ENCODE data around the gene EIF1B. TPM values are rescaled to one million over a fixed set of nuclear protein-coding genes. Genes with fewer than 3 reads are reported as not detected.
"Not testable (repeated sequence)": the region's sequence is repeated elsewhere in the genome, so short reads cannot be mapped to it uniquely, and the experiment has no call there.

Gene EIF1B
- 100 to 1,000 TPM in 1 of 8 experiments, 10 to 100 TPM in 7; 25.1 to 150 (median 63.5) TPM for total RNA-seq

GRCh38 chr3:40309418-40309924, at the start of gene EIF1B:
Gene EIF1B (plus strand): TSS chr3:40309707. CDS start chr3:40309942, 235 bp downstream.
- H3K4me3 ChIP-seq = peak within 1 kb of the TSS; percentile 77 to 96 (median 91)
- H3K27ac ChIP-seq = peak within 1 kb of the TSS; percentile 96 to 97
- peaks cover 6 to 10% of the 10 kb centered on the region in 2 donors for H3K4me1 ChIP-seq (replicated peaks in 1 of 2)
- WGBS, 10 experiments = 0 to 2% (median 0%) methylated on average over 5 to 25 of the region's 50 CpGs; no CpG with 5 or more reads in 4 of the 10 experiments
- in situ Hi-C loops (cut with MboI; ENCODE audit: low pct_unique_long_range_greater_than_20kb in 2 of 9, low sequenced_read_pairs in 9 of 9, unreplicated experiment in 9 of 9) = loop anchor here in 4 of 9 experiments (25.0 kb wide), 2 partner anchors 122 to 872 kb away; no protein-coding TSS in a partner anchor
- peak; percentile 87 to 96 (median 94) for ATAC-seq (replicated peaks in 6 of 8)

- Histone ChIP-seq H3K4me3 (no peak overlapping the region), H3K4me1 (replicated peaks in 1 of 2) (peaks cover 2 to 17% of the 10 kb centered on the region in 2 donors), H3K27ac (no peak overlapping the region)
- no peak for ATAC-seq (replicated peaks in 6 of 8)
- in situ Hi-C loops (cut with MboI; ENCODE audit: low pct_unique_long_range_greater_than_20kb in 2 of 9, low sequenced_read_pairs in 9 of 9, unreplicated experiment in 9 of 9) = no loop called here
These were observed 47.2 kb upstream of the EIF1B start for GRCh38 chr3:40262331-40262730.

GRCh38 chr3:40264451-40264850, 45.1 kb upstream of the EIF1B start:
- WGBS, 10 experiments = 0 to 80% (median 58%) methylated on average over 1 of the region's 1 CpG
- in situ Hi-C loops (cut with MboI; ENCODE audit: low pct_unique_long_range_greater_than_20kb in 2 of 9, low sequenced_read_pairs in 9 of 9, unreplicated experiment in 9 of 9) = no loop called here
- Histone ChIP-seq H3K4me1 (replicated peaks in 1 of 2) (peaks cover 19 to 35% of the 10 kb centered on the region in 2 donors), H3K27ac (no peak overlapping the region), H3K4me3 (no peak overlapping the region)
- no peak for ATAC-seq (replicated peaks in 6 of 8)

GRCh38 chr3:40265181-40265580, 44.3 kb upstream of the EIF1B start:
- in situ Hi-C loops (cut with MboI; ENCODE audit: low pct_unique_long_range_greater_than_20kb in 2 of 9, low sequenced_read_pairs in 9 of 9, unreplicated experiment in 9 of 9) = no loop called here
- ATAC-seq (replicated peaks in 6 of 8) = peak in 1 of 8 experiments; percentile 45
- H3K4me3 ChIP-seq = no peak overlapping the region
- no peak overlapping the region for H3K27ac ChIP-seq
- H3K4me1 ChIP-seq (replicated peaks in 1 of 2) = peaks cover 21 to 38% of the 10 kb centered on the region in 2 donors

GRCh38 chr3:40267937-40268724, 41.4 kb upstream of the EIF1B start:
- Histone ChIP-seq H3K27ac (peak overlapping the region in 1 of 2 donors; percentile 73), H3K4me1 (replicated peaks in 1 of 2) (peaks cover 21 to 30% of the 10 kb centered on the region in 2 donors), H3K4me3 (no peak overlapping the region)
- 0 to 24% (median 14%) methylated on average over 1 to 4 of the region's 4 CpGs; no CpG with 5 or more reads in 5 of the 10 experiments for WGBS, 10 experiments
- ATAC-seq (replicated peaks in 6 of 8) = peak in 7 of 8 experiments; percentile 39 to 85 (median 81)
- in situ Hi-C loops (cut with MboI; ENCODE audit: low pct_unique_long_range_greater_than_20kb in 2 of 9, low sequenced_read_pairs in 9 of 9, unreplicated experiment in 9 of 9) = no loop called here

GRCh38 chr3:40268802-40269524, 40.5 kb upstream of the EIF1B start:
- Histone ChIP-seq H3K4me3 (no peak overlapping the region), H3K27ac (peak overlapping the region; percentile 23 to 80), H3K4me1 (replicated peaks in 1 of 2) (peaks cover 21 to 29% of the 10 kb centered on the region in 2 donors)
- in situ Hi-C loops (cut with MboI; ENCODE audit: low pct_unique_long_range_greater_than_20kb in 2 of 9, low sequenced_read_pairs in 9 of 9, unreplicated experiment in 9 of 9) = no loop called here
- WGBS, 10 experiments = 0 to 44% (median 40%) methylated on average over 1 to 2 of the region's 2 CpGs; no CpG with 5 or more reads in 3 of the 10 experiments
- peak in 7 of 8 experiments; percentile 48 to 95 (median 91) for ATAC-seq (replicated peaks in 6 of 8)

GRCh38 chr3:40278791-40279190, 30.7 kb upstream of the EIF1B start:
- no peak for ATAC-seq (replicated peaks in 6 of 8)
- in situ Hi-C loops (cut with MboI; ENCODE audit: low pct_unique_long_range_greater_than_20kb in 2 of 9, low sequenced_read_pairs in 9 of 9, unreplicated experiment in 9 of 9) = no loop called here
- H3K27ac ChIP-seq = no peak overlapping the region
- no peaks in the 10 kb centered on the region for H3K4me1 ChIP-seq (replicated peaks in 1 of 2)
- WGBS, 10 experiments = 0% methylated on average over 1 of the region's 1 CpG; no CpG with 5 or more reads in 6 of the 10 experiments
- H3K4me3 ChIP-seq = no peak overlapping the region

- Histone ChIP-seq H3K27ac (no peak overlapping the region), H3K4me1 (replicated peaks in 1 of 2) (no peaks in the 10 kb centered on the region), H3K4me3 (no peak overlapping the region)
- 19 to 100% (median 63%) methylated on average over 1 to 2 of the region's 2 CpGs; no CpG with 5 or more reads in 2 of the 10 experiments for WGBS, 10 experiments
- no peak for ATAC-seq (replicated peaks in 6 of 8)
- in situ Hi-C loops (cut with MboI; ENCODE audit: low pct_unique_long_range_greater_than_20kb in 2 of 9, low sequenced_read_pairs in 9 of 9, unreplicated experiment in 9 of 9) = no loop called here
These were observed 27.5 kb upstream of the EIF1B start for GRCh38 chr3:40281995-40282394.

GRCh38 chr3:40283057-40283456, 26.4 kb upstream of the EIF1B start:
- WGBS, 10 experiments = 55 to 100% (median 92%) methylated on average over 1 to 4 of the region's 5 CpGs; no CpG with 5 or more reads in 1 of the 10 experiments
- in situ Hi-C loops (cut with MboI; ENCODE audit: low pct_unique_long_range_greater_than_20kb in 2 of 9, low sequenced_read_pairs in 9 of 9, unreplicated experiment in 9 of 9); ATAC-seq (replicated peaks in 6 of 8): not testable (repeated sequence)

GRCh38 chr3:40287248-40287647, 22.3 kb upstream of the EIF1B start:
- Histone ChIP-seq H3K4me3 (no peak overlapping the region), H3K4me1 (replicated peaks in 1 of 2) (peaks cover 6 to 10% of the 10 kb centered on the region in 2 donors), H3K27ac (no peak overlapping the region)
- 70 to 100% (median 96%) methylated on average over 1 to 2 of the region's 2 CpGs for WGBS, 10 experiments
- ATAC-seq (replicated peaks in 6 of 8) = no peak
- in situ Hi-C loops (cut with MboI; ENCODE audit: low pct_unique_long_range_greater_than_20kb in 2 of 9, low sequenced_read_pairs in 9 of 9, unreplicated experiment in 9 of 9) = no loop called here

More at GRCh38 chr3:40283057-40283456, 26.4 kb upstream of the EIF1B start:
- not testable (repeated sequence) for H3K4me3 ChIP-seq; H3K27ac ChIP-seq; H3K4me1 ChIP-seq (replicated peaks in 1 of 2)

GRCh38 chr3:40290396-40290795, 19.1 kb upstream of the EIF1B start:
- in situ Hi-C loops (cut with MboI; ENCODE audit: low pct_unique_long_range_greater_than_20kb in 2 of 9, low sequenced_read_pairs in 9 of 9, unreplicated experiment in 9 of 9) = no loop called here
- 60 to 100% (median 96%) methylated on average over 1 to 5 of the region's 6 CpGs; no CpG with 5 or more reads in 5 of the 10 experiments for WGBS, 10 experiments
- no peak for ATAC-seq (replicated peaks in 6 of 8)

GRCh38 chr3:40291471-40291870, 18.0 kb upstream of the EIF1B start:
- 58 to 88% (median 80%) methylated on average over 1 to 4 of the region's 4 CpGs; no CpG with 5 or more reads in 7 of the 10 experiments for WGBS, 10 experiments
- H3K4me1 ChIP-seq (replicated peaks in 1 of 2) = peaks cover 18 to 23% of the 10 kb centered on the region in 2 donors
- in situ Hi-C loops (cut with MboI; ENCODE audit: low pct_unique_long_range_greater_than_20kb in 2 of 9, low sequenced_read_pairs in 9 of 9, unreplicated experiment in 9 of 9) = no loop called here
- no peak for ATAC-seq (replicated peaks in 6 of 8)
- H3K4me3 ChIP-seq = no peak overlapping the region
- peak overlapping the region in 1 of 2 donors; percentile 86 for H3K27ac ChIP-seq

More at GRCh38 chr3:40290396-40290795, 19.1 kb upstream of the EIF1B start:
- no peak overlapping the region for H3K4me3 ChIP-seq
- no peak overlapping the region for H3K27ac ChIP-seq
- peaks cover 18 to 23% of the 10 kb centered on the region in 2 donors for H3K4me1 ChIP-seq (replicated peaks in 1 of 2)

Data from motor neuron (in vitro differentiated cells).